Measurements from ENCODE around the gene ZFP28. TPM values are rescaled to one million over a fixed set of nuclear protein-coding genes. Genes with fewer than 3 reads are reported as not detected.
A peak's percentile ranks its signal among the peaks of the same experiment; 100 is the strongest.

The ZFP28 gene
- total and polyA plus RNA-seq, 2 of the 4 experiments (the other 2 are of a cell fraction): 3.0 to 6.5 TPM

GRCh38 chr19:56538254-56538760 is 441 bp upstream of the ZFP28 start:
- 0% methylated on average over 1 of the region's 46 CpGs; no CpG with 5 or more reads in 1 of the 2 experiments for WGBS, 2 experiments (ENCODE audit: extremely low coverage in 2 of 2, insufficient read length in 1 of 2)
- ATAC-seq (ENCODE audit: low read depth): peak; percentile 96

More at GRCh38 chr19:56538254-56538760, 441 bp upstream of the ZFP28 start:
- Histone ChIP-seq H2AFZ (replicated peaks; ENCODE audit: low read length, poor library complexity) (peak overlapping the region; percentile 100), H3K27me3 (ENCODE audit: control insufficient read depth, insufficient read depth, low read length) (no peaks in the 10 kb centered on the region), H2BK120ac (ENCODE audit: low read depth, low read length) (peak overlapping the region; percentile 99), H3K4me3 (ENCODE audit: insufficient read depth, low read depth, low read length) (peak overlapping the region; percentile 94), H3K4me2 (ENCODE audit: low read depth, low read length) (peak overlapping the region; percentile 73), H3K56ac (ENCODE audit: extremely low read depth, insufficient read depth, low read length) (0 out of 2 replicates have a peak overlapping the region, but pooled peaks have one; percentile 54), H3K9ac (ENCODE audit: low read depth, low read length) (peak overlapping the region; percentile 96), H3K4ac (ENCODE audit: low read depth, low read length) (peak overlapping the region; percentile 98), H3K4me1 (ENCODE audit: control insufficient read depth, insufficient read depth, low read length) (peaks cover 2% of the 10 kb centered on the region; the same call in 1 of the 2 replicates), H3K27ac (ENCODE audit: insufficient read depth, low read length) (peak overlapping the region; percentile 100), H3K18ac (ENCODE audit: low read depth, low read length) (peak overlapping the region; percentile 95), H3K9me3 (ENCODE audit: control insufficient read depth, insufficient read depth, low read length) (peaks cover 37% of the 10 kb centered on the region), H4K8ac (ENCODE audit: low read depth in 2 of 2, low read length in 2 of 2) (peak overlapping the region; percentile 62 to 99), H2BK20ac (ENCODE audit: low read depth, low read length) (peak overlapping the region; percentile 80), H4K20me1 (ENCODE audit: insufficient read depth, low read length) (no peaks in the 10 kb centered on the region), H4K91ac (ENCODE audit: insufficient read depth, low read depth, low read length) (peak overlapping the region; percentile 95), H3K9me1 (ENCODE audit: insufficient read depth, low read length) (no peaks in the 10 kb centered on the region), H4K5ac (ENCODE audit: low read depth, low read length) (peak overlapping the region; percentile 95), H2BK15ac (ENCODE audit: low read depth, low read length) (no peak overlapping the region), H2AK9ac (replicated peaks; ENCODE audit: low read depth, low read length, poor library complexity) (peak overlapping the region; percentile 86), H3K79me1 (ENCODE audit: low read depth in 1 of 2, low read length in 2 of 2) (peaks cover 7 to 17% of the 10 kb centered on the region in 2 experiments; a peak in 3 of 4 replicates), H2AK5ac (ENCODE audit: low read depth, low read length) (no peak overlapping the region), H3K23ac (ENCODE audit: low read depth, low read length) (peak overlapping the region; percentile 96; the same call in 1 of the 2 replicates), H2BK5ac (ENCODE audit: low read depth, low read length, poor library complexity, severe bottlenecking) (peak overlapping the region; percentile 98), H3K36me3 (ENCODE audit: control insufficient read depth, insufficient read depth, low read length) (peaks cover 18% of the 10 kb centered on the region), H3K14ac (replicated peaks; ENCODE audit: low read depth, low read length) (peak overlapping the region; percentile 92; the same call in 1 of the 2 replicates)
- TF ChIP-seq RCOR1 (IDR thresholded peaks at IDR 0.05; ENCODE audit: insufficient replicate concordance, low read length): no peak
- TF ChIP-seq NFE2L2 (IDR thresholded peaks at IDR 0.05; ENCODE audit: low read depth, low read length): no peak
- peak; percentile 46; the same call in 1 of the 2 replicates for TF ChIP-seq MAZ (IDR thresholded peaks at IDR 0.05; ENCODE audit: borderline replicate concordance, low read depth, low read length)
- TF ChIP-seq RFX5 (IDR thresholded peaks at IDR 0.05; ENCODE audit: low read depth, low read length): no peak
- TF ChIP-seq POLR2A (IDR thresholded peaks at IDR 0.05; ENCODE audit: low read depth, low read length): no peak
- no peak for TF ChIP-seq BHLHE40 (IDR thresholded peaks at IDR 0.05; ENCODE audit: low read depth, low read length)
- TF ChIP-seq CEBPB (IDR thresholded peaks at IDR 0.05; ENCODE audit: low read depth, low read length): no peak
- TF ChIP-seq SMC3 (IDR thresholded peaks at IDR 0.05; ENCODE audit: low read depth, low read length): no peak
- intact Hi-C loops (cut with micrococcal nuclease): loop anchor here (1.0 to 5.0 kb wide), 4 partner anchors 29 to 136 kb away; partner anchors contain the start of genes ZNF470, ZNF583 and ZNF71
- DNase-seq: peak; percentile 85
- BruUV-seq (replicated peaks): no TSS peak
- dilution Hi-C loops (cut with HindIII; ENCODE audit: low sequenced_read_pairs, unreplicated experiment): no loop called here
- ChIA-PET CTCF (no interaction called here), POLR2A (ENCODE audit: unreplicated experiment) (no interaction called here)
- in situ Hi-C loops (cut with MboI; ENCODE audit: low sequenced_read_pairs): no loop called here
